GM18858 (cell line): Measurements from ENCODE around the gene RBM38.
"Not testable (repeated sequence)": the region's sequence is repeated elsewhere in the genome, so short reads cannot be mapped to it uniquely, and the experiment has no call there.

Source experiments
- ATAC-seq: cut with Tn5 transposase; IDR thresholded peaks from one replicate; pipeline ENCODE4 v1.9.1; 2021; ENCODE audit not compliant: unreplicated experiment

The RBM38 gene

GRCh38 chr20:57390604-57391438 lies at the start of gene RBM38:
TSS of gene RBM38 (plus strand) at chr20:57391396. CDS start at chr20:57391582, 186 bp downstream.
- ATAC-seq = no peak

- ATAC-seq = no peak
Observed at GRCh38 chr20:57341663-57342062, 49.5 kb upstream of the RBM38 start.

- ATAC-seq = no peak
Observed at GRCh38 chr20:57342829-57343228, 48.4 kb upstream of the RBM38 start.

- ATAC-seq = no peak
Observed at GRCh38 chr20:57346477-57346876, 44.7 kb upstream of the RBM38 start.

GRCh38 chr20:57347393-57347792 lies 43.8 kb upstream of the RBM38 start:
- ATAC-seq = no peak

GRCh38 chr20:57348200-57348921 lies 42.8 kb upstream of the RBM38 start:
- ATAC-seq = not testable (repeated sequence)

GRCh38 chr20:57348922-57349574 lies 42.1 kb upstream of the RBM38 start:
- ATAC-seq = not testable (repeated sequence)

- ATAC-seq = no peak
Observed at GRCh38 chr20:57350081-57350710, 41.0 kb upstream of the RBM38 start.

GRCh38 chr20:57350726-57351041 lies 40.5 kb upstream of the RBM38 start:
- not testable (repeated sequence) for ATAC-seq

- ATAC-seq = peak; percentile 50
Observed at GRCh38 chr20:57351042-57351783, 40.0 kb upstream of the RBM38 start, which contains the start of gene RAE1. TSS of gene RAE1 (plus strand) at chr20:57351255. CDS start at chr20:57354039, 2,784 bp downstream.

- ATAC-seq = no peak
Observed at GRCh38 chr20:57352305-57352704, 38.9 kb upstream of the RBM38 start.

GRCh38 chr20:57353351-57353750 lies 37.8 kb upstream of the RBM38 start:
- no peak for ATAC-seq

- ATAC-seq = no peak
Observed at GRCh38 chr20:57361517-57361916, 29.7 kb upstream of the RBM38 start.

- no peak for ATAC-seq
Observed at GRCh38 chr20:57364451-57364850, 26.7 kb upstream of the RBM38 start.

- ATAC-seq = no peak
Observed at GRCh38 chr20:57369596-57369995, 21.6 kb upstream of the RBM38 start.

GRCh38 chr20:57370316-57370715 lies 20.9 kb upstream of the RBM38 start:
- ATAC-seq = no peak

GRCh38 chr20:57371363-57371762 lies 19.8 kb upstream of the RBM38 start:
- ATAC-seq = no peak

GRCh38 chr20:57372157-57372556 lies 19.0 kb upstream of the RBM38 start:
- ATAC-seq = no peak

GRCh38 chr20:57372581-57373350 lies 18.4 kb upstream of the RBM38 start:
- no peak for ATAC-seq
